ENCODE measurements around the gene SNHG17.

DNA sequence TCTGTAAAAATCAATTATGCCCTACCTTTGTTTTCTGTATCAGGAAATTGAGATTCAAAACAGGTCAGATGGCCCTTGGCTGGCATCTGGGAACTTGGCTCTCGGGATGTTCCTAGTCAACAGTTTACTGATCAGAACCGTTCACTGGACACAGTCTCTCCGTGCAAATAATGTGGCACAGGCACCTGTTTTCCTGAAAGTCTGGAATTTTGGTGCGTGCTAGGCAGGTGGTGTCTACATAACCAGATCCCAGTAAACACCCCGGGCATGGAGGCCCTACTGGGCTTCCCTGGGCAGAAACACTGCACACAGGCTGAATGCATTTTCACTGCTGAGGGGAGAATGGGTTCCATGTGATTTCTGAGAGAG, 7.5 kb downstream of the SNHG17 start:
- TF ChIP-seq, protein P1, sequence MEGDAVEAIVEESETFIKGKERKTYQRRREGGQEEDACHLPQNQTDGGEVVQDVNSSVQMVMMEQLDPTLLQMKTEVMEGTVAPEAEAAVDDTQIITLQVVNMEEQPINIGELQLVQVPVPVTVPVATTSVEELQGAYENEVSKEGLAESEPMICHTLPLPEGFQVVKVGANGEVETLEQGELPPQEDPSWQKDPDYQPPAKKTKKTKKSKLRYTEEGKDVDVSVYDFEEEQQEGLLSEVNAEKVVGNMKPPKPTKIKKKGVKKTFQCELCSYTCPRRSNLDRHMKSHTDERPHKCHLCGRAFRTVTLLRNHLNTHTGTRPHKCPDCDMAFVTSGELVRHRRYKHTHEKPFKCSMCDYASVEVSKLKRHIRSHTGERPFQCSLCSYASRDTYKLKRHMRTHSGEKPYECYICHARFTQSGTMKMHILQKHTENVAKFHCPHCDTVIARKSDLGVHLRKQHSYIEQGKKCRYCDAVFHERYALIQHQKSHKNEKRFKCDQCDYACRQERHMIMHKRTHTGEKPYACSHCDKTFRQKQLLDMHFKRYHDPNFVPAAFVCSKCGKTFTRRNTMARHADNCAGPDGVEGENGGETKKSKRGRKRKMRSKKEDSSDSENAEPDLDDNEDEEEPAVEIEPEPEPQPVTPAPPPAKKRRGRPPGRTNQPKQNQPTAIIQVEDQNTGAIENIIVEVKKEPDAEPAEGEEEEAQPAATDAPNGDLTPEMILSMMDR (IDR thresholded peaks at IDR 0.05), result no peak
- no peak for TF ChIP-seq POLR2A (IDR thresholded peaks at IDR 0.05)

Measured in esophagus squamous epithelium (tissue), 4 donors.